Effector CD8-positive, alpha-beta T cell (primary cell): Measurements from ENCODE around the gene MACROD1.
"Not testable (repeated sequence)": the region's sequence is repeated elsewhere in the genome, so short reads cannot be mapped to it uniquely, and the experiment has no call there.

ENCODE experiments used
- DNase-seq: peaks from one replicate; lab custom pipeline; 2025; lab: John Stamatoyannopoulos, UW

MACROD1 gene

DNA sequence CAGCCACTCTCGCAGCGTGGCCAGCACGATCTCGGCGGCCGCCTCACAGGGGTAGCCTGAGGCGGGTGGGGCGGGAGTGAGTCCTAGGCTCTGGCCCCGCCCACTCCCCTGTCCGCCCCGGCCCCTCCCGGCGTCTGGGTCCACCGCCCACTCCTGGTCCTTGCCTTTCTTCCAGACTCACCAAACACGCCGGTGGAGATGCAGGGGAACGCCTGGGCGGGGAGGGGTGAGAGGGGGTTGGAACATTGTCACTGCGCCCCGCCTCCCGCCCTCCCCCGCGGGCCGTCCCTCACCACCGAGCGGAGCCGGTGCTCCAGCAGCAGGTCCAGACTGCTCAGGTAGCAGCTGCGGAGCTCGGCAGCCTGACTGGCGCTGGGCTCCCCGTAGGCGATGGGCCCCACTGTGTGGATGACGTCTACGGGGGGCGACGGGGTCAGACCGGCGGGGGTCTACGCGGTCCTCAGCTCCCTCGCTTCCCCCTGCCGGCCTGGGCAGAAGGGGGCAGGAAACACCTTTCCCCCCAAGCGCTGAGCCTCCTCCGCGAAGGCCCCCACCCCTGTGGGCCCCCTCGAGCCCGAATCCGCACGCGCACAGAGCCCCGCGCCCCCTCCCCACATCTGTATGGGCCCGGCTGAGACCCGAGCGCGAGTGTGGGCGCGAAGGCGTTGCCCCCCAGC, 166.4 kb downstream of the MACROD1 start:
- DNase-seq, result peak; percentile 46

DNA sequence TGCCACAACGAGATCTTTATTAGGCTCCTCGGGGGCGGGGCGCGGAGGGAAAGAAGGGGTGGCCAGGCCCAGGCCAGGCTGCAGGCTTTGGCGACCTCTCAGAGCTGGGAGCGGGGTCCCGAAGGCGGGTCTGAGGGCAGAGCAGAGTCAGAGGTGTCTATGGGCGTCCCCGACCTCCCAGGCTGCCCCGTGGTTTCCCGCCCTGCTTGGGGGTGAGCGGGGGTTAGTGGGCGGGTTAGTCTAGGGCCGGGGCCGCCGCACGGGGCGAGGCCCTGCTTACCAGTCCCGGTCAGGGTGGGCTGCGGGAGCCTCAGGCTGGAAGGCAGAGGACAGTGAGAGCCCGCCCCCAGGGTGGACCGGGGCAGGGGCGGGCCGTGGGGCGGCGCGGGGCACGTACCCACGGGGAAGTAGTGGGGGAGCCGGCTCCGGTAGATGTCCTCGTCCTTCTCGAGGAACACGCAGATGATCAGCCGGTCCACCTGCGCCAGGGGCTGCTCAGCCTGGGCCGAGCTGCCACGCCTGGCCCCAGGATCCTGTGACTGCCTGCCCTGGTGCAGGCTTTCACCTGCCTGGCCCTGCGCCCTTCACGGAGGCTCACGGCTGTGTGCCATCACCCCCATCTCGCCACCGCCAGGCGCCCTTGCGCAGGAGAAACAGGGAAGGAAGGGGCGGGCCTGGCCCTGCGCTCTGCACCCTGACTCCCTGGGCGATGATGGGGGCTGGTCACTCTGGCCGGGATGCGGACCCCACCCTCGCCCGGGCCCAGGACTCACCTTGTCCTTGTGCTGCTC, 167.2 kb downstream of the MACROD1 start:
- DNase-seq, result no peak

DNA sequence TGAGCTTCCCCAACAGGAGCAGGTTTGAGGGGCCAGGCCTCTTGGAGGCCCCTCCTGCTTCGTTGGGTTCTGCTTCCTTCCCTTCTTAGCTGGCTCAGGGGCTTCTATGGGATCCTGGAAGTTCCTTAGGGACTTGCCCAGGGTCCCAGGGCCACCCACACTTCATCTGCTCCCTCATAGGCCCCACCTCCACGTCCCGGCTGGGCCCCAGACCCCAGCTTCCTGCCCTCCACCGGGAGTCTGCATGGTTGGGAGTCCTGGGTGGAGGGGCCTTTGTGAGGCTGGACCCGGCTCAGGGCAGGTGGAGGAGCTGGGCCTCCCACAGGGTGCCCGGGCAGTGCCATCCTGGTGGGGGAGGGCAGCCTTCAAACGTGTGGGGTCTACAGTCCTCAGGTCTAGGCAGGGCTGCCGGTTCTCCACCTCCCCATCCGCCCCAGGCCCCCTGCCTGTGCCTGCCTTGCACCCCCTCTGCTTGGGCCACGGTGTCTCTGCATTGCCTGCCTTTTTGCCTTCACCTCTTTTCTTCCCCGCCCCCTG, 168.0 kb downstream of the MACROD1 start:
- DNase-seq, result no peak

DNA sequence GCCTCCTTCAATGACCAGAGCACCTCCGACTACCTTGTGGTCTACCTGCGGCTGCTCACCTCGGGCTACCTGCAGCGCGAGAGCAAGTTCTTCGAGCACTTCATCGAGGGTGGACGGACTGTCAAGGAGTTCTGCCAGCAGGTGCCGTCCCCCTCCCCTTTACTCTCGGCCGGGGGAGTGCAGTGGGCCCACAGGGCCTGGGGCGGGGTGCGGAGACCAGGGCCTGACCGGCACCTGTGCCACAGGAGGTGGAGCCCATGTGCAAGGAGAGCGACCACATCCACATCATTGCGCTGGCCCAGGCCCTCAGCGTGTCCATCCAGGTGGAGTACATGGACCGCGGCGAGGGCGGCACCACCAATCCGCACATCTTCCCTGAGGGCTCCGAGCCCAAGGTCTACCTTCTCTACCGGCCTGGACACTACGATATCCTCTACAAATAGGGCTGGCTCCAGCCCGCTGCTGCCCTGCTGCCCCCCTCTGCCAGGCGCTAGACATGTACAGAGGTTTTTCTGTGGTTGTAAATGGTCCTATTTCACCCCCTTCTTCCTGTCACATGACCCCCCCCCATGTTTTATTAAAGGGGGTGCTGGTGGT, 168.7 kb downstream of the MACROD1 start:
- DNase-seq, result no peak

DNA sequence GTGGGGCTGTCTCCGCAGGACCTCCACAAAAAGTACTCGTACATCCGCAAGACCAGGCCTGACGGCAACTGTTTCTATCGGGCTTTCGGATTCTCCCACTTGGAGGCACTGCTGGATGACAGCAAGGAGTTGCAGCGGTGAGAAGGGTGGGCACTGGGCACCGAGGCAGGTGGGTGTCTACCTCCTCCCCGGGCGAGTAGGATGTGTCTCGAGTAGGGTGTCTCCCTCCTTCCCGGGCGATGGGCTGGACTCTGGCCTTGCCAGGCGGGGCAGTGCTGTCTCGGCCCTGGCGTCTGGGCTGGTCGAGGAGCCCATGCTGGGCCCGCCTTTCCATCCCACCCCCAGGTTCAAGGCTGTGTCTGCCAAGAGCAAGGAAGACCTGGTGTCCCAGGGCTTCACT, 169.4 kb downstream of the MACROD1 start:
- no peak for DNase-seq

DNA sequence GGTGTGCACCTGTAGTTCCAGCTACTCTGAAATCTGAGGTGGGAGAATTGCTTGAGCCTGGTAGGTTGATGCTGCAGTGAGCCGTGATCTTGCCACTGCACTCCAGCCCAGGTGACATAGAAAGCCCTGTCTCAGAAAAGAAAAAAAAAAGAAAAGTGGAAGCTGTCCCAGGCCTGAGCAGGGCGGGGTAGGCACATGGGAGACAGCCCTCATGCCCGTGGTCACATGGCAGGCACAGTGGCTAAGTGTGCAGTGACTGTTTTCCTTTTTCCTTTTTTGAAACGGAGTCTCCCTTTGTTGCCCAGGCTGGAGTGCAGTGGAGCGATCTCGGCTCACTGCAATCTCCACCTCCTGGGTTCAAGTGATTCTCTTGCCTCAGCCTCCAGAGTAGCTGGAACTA, 171.9 kb downstream of the MACROD1 start:
- DNase-seq, result no peak

DNA sequence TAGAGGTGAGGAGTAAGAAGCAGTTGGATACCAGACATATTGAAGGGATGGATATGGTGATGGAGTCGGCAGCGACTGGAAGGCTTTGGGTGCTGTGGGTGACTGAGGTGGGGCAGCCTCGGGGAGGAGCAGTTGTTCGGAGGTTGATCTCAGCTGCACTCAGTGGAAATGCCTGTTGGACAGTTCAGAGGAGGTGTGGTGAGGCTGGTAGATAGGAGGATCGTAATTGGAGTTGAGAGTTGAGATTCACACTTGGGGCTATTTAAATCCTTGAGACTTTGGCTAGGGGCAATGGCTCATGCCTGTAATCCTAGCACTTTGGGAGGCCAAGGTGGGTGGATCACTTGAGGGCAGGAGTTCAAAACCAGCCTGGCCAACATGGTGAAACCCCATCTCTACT, 172.8 kb downstream of the MACROD1 start:
- DNase-seq, result no peak

DNA sequence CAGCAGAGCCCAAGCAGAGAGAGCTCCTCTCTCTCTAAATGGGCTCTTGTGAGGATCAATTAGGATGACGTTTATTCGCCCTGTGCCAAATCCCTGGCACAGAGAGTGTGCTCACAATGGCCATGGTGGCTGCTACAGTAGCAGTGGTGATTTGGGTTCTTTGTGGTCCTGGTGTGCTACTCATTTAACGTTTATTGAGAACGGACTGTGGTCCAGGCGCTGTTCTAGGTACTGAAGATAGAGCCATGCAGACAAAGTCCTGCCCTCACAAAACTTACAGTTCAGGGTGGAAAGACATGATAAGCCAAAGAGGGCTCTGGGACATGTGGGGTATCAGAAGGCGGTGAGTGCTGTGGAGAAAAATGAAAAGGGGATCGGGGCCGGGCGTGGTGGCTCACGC, 174.4 kb downstream of the MACROD1 start:
- DNase-seq, result no peak

DNA sequence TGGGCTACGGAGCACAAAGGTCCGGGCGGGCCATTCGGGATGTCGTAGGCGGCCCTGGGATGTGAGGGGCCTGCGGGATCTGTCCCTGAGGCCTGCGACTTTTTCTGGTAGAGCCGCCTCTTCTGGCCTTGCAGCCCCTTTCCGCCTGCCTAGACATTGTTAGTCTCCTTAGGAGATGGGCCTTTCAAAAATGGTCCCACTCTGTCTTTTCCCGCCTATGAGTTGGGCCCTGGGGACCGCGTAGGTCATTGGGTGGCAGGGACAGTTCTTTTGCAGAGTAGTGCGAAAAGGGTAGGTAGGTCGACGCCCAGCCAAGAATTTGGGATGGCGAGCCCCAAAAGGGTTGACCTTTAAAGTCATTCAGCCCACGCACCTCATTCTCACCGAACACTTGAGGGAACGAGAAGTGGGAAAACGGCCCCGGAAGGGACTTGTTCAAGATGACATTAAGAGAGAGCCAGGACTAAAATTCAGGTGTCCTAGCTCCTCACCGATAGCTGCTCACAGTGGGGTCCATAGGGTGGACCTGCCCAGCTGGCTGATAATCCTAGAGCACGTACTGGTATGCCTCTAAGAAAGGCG, 178.9 kb downstream of the MACROD1 start:
- DNase-seq, result no peak

DNA sequence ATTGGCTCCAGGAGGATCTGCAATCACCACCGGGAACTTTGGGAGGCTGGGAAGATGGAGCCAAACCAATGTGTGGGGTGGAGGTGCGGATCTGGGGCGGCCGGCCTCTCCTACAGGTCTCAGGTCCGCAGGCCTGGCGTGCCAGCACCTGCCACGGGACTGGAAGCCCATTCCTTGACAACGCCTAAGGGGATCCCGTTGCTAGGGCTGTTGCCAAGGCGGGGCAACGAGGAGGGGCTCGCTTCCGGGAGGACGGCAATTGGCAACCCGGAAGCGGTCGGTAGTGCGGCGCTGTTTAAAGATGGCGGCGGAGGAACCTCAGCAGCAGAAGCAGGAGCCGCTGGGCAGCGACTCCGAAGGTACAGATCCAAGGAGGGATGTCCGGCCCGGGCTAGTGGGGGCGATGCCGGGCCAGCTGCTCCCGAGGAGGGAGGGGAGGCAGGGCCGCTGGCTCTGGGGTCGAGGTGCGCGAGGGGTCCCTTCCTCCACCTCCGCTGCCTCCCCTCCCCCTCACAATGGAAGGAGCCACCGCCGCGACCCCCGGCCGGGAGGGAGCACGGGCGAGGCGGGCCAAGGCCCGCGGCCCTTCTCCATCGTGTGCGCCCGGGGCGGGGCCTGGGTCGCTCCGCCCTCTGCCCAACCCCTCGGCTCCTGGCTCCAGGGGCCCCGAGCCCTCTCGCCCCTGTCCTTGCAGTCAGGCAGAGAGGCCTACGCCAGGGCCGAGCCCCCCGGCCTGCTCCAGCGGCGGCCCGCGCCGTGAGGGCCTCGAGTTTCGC, 179.6 kb downstream of the MACROD1 start, which contains the start of gene OTUB1:
TSS of gene OTUB1 (plus strand) at position 283 of the 776 bp plus-strand sequence. CDS start at position 302, 19 bp downstream.
- DNase-seq, result peak; percentile 84

DNA sequence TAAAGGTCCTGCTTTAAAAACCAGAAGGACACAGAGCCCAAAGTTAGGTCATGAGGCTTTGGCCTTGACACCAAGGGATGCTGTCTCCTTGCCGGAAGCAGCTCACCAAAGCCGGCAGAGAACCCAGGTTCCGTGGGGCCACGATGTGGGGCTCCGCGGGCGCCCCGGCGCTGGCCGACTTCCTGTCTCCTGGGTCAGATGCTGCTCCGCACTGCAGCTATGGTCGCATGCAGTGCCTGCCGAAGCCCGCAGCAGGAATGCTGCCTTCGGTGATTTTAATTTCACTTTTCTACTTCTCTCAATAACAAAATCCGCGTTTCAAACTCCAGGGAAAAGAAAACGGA, 180.1 kb downstream of the MACROD1 start:
- peak; percentile 34 for DNase-seq

DNA sequence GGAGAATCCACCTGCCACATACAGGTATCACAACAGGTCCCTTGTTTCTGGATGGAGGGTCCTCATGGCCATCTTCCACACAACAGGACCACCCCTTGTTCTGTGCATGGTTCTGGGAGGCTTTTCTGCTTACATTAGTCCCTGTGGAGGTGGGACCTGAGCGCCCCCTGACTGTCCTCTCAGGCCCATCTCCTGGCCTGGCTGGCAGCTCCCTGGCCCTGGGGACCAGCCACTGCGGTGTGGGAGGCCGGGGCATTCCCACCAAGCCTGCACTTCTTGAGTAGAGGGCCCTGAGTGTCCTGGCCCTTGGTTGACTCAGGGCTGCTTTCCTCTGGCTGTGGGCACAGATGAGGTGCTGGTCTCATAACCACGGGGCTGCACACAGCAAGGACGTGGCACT, 186.5 kb downstream of the MACROD1 start:
- DNase-seq, result no peak

DNA sequence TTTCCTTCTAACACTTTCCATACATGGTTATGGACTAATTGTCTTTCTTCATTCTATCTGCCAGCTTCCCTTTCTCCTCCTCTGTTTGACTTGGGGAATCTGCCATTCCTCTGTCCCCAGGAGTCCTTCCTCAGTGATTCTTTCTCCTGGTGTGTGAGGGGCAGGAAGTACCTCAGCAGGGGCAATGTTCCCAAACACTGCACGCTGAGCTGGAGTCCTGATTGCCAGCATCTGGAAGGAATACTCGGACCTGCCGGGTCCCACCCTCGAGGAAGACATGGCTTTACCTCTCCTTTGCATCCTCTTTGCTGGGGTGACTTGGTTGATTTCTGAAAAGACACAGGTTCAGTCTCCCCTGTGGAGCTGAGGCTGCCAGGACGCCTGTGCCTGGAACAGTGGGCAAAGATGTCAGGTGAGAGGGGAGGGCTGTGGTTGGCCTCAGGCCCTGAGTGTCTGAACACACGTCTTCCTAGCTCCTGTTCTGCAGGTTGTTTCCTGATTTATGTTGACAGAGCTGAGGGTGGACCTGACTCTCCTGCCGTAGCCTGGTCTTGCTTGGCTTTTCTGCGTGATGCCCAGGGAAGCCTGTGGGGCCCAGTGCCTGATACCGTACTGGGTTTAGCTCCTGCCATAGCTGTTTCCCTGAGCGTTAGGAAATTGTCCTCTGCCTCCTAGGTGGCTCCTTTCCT, 187.2 kb downstream of the MACROD1 start:
- DNase-seq, result no peak

DNA sequence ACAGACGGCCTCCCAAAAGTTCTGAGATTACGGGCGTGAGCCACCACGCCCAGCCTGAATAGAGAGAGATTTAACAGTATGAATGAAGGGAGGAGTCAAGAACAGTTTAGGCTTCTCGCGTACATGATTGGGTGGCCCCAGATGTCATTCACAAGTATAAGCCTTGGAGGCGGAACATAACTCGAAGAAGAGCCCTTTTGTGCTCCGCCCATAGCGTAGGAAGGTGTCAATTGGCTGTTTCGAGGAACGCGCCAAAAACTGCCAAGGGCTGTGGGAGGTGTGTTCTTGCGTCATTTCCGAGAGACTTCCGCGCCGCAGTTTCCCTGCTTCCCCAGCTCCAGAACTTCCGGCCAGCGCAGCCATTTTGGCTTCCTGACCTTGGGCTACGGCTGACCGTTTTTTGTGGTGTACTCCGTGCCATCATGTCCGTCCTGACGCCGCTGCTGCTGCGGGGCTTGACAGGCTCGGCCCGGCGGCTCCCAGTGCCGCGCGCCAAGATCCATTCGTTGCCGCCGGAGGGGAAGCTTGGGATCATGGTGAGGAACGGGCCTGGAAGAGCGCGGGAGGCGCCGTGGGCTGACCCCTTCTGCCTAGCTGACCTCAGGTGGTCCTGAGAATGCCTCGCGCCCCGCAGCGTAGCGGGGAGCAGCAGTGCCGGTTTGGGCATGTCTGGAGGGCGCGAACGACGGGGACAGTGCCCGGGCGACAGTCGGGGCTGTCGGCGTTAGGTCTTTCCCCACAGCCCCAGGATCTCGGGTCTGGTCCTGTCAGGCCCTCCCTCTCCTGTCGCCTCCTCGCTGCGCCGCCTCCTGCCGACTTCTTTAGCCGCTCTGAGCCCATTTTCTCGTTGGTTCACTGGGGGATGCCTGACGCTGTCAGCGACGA, 191.4 kb downstream of the MACROD1 start, which contains the start of gene COX8A:
TSS of gene COX8A (plus strand) at position 362 of the 885 bp plus-strand sequence. CDS start at position 423, 61 bp downstream.
- DNase-seq, result peak; percentile 93

DNA sequence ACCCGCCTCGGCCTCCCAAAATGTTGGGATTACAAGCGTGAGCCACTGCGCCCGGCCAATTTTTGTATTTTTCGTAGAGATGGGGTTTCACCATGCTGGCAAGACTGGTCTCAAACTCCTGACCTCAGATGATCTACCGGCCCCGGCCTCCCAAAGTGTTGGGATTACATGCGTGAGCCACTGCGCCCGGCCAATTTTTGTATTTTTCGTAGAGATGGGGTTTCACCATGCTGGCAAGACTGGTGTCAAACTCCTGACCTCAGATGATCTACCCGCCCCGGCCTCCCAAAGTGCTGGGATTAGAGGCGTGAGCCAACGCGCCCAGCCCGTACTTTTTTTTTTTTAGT, 192.0 kb downstream of the MACROD1 start:
- DNase-seq, result not testable (repeated sequence)

DNA sequence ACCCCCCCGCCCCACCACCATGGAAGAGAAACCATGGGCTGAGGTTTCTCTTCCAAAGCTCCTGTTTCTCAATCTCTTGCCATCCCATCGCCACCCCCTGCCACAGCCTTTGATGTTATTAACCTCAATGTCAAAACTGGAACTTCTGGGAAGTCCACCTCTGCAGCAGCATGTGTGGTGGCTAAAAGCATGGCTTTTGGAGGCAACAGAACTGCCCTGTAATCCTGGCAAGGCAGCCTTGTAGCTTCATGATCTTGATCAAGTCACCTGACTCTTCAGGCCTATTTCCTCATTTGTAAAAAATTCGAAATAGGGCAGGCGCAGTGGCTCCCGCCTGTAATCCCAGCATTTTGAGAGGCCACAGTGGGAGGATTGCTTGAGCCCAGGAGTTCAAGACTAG, 195.0 kb downstream of the MACROD1 start:
- no peak for DNase-seq

DNA sequence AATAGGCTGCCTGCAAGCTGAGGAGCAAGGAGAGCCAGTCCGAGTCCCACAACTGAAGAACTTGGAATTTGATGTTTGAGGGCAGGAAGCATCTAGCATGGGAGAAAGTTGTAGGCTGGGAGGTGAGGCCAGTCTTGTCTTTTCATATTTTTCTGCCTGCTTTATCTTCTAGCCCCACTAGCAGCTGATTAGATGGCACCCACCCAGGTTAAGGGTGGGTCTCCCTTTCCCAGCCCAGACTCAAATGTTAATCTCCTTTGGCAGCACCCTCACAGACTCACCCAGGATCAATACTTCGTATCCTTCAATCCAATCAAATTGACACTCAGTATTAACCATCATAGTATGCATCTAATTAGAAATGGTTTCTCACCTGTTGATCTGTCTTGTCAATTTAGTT, 196.5 kb downstream of the MACROD1 start:
- no peak for DNase-seq

DNA sequence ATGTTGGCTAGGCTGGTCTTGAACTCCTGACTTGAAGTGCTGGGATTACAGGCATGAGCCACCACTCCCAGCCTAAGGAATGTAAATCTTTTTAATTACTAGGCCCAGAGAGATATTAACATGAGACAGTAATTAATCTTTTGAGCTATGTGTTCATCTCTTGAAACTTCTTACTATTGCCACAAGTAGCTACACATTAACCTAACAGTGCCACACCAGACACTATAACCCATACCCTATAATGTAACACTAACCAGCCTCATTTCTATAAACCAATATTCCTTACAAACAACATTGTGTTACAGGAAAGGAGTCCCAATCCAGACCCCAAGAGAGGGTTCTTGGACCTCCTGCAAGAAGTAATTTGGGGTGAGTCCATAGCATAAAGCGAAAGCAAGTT, 199.5 kb downstream of the MACROD1 start:
- no peak for DNase-seq

DNA sequence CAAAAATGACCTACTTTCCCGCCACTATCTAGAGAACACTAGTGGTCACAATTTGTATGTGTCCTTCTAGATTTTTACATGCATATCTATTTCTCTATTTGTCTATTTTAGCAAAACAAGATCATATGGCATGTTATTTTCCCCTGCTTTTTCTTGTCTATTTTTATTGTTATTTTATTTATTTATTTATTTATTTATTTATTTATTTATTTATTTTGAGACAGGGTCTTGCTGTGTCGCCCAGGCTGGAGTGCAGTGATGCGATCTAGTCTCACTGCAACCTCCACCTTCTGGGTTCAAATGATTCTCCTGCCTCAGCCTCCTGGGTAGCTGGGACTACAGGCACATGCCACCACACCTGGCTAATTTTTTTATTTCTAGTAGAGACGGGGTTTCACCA, 202.0 kb downstream of the MACROD1 start:
- DNase-seq, result not testable (repeated sequence)
